Right renal cortex interstitium (tissue), 3 donors: Measurements from ENCODE around the gene CLTB. TPM values are rescaled to one million over a fixed set of nuclear protein-coding genes. Genes with fewer than 3 reads are reported as not detected.
"Not testable (repeated sequence)": the region's sequence is repeated elsewhere in the genome, so short reads cannot be mapped to it uniquely, and the experiment has no call there.

Source experiments
- DNase-seq, 3 donors: peaks; one replicate each; pipeline ENCODE4 v3.0.0-alpha.2; 2013; ENCODE audit warnings: low read depth in 3 of 3, low spot score in 2 of 3
- polyA plus RNA-seq, 3 donors: library from polyadenylated mRNA; unstranded; fragments of 120-200 nt; gene quantifications; one replicate each; pipeline ENCODE4 v1.2.1, GENCODE V29; 2013; ENCODE audit not compliant: insufficient read length in 3 of 3

CLTB gene
- 10 to 100 TPM; 45.8 to 59.0 (median 52.4) TPM for polyA plus RNA-seq

GRCh38 chr5:176415952-176416924 is at the start of gene CLTB:
CLTB (minus strand) TSS chr5:176416539; CDS start chr5:176416363, 176 bp downstream.
- DNase-seq, result peak; percentile 67 to 80 (median 74)

GRCh38 chr5:176463113-176463764 is 46.9 kb upstream of the CLTB start:
- no peak for DNase-seq

GRCh38 chr5:176461349-176461748 is 45.0 kb upstream of the CLTB start:
- DNase-seq, result no peak

- DNase-seq, result no peak
Observed at GRCh38 chr5:176458904-176459561, 42.7 kb upstream of the CLTB start.

GRCh38 chr5:176454724-176455394 is 38.5 kb upstream of the CLTB start:
- DNase-seq, result no peak

GRCh38 chr5:176450077-176450476 is 33.7 kb upstream of the CLTB start:
- no peak for DNase-seq

- DNase-seq, result peak; percentile 95 to 98 (median 95)
Observed at GRCh38 chr5:176447978-176448608, 31.8 kb upstream of the CLTB start, which contains the start of gene FAF2. FAF2 (plus strand) TSS chr5:176448385; CDS start chr5:176448408, 23 bp downstream.

GRCh38 chr5:176447591-176447977 is 31.2 kb upstream of the CLTB start:
- peak in 1 of 3 donors; percentile 29 for DNase-seq

GRCh38 chr5:176446884-176447590 is 30.7 kb upstream of the CLTB start:
- DNase-seq, result peak in 1 of 3 donors; percentile 17

- DNase-seq, result no peak
Observed at GRCh38 chr5:176446028-176446665, 29.8 kb upstream of the CLTB start.

- DNase-seq, result no peak
Observed at GRCh38 chr5:176444742-176445141, 28.4 kb upstream of the CLTB start.

GRCh38 chr5:176442911-176443310 is 26.6 kb upstream of the CLTB start:
- not testable (repeated sequence) for DNase-seq

GRCh38 chr5:176441921-176442323 is 25.6 kb upstream of the CLTB start:
- DNase-seq, result no peak

GRCh38 chr5:176440927-176441706 is 24.8 kb upstream of the CLTB start:
- no peak for DNase-seq

GRCh38 chr5:176438959-176439757 is 22.8 kb upstream of the CLTB start:
- no peak for DNase-seq

GRCh38 chr5:176436656-176437055 is 20.3 kb upstream of the CLTB start:
- no peak for DNase-seq

- DNase-seq, result no peak
Observed at GRCh38 chr5:176432707-176433106, 16.4 kb upstream of the CLTB start.
